ENCODE results near the gene LRRC15.
A peak's percentile ranks its signal among the peaks of the same experiment; 100 is the strongest.

LRRC15 gene

GRCh38 chr3:194315088-194315964 is 54.2 kb downstream of the LRRC15 start:
- DNase-seq (ENCODE audit: low read depth): peak; percentile 84

DNA sequence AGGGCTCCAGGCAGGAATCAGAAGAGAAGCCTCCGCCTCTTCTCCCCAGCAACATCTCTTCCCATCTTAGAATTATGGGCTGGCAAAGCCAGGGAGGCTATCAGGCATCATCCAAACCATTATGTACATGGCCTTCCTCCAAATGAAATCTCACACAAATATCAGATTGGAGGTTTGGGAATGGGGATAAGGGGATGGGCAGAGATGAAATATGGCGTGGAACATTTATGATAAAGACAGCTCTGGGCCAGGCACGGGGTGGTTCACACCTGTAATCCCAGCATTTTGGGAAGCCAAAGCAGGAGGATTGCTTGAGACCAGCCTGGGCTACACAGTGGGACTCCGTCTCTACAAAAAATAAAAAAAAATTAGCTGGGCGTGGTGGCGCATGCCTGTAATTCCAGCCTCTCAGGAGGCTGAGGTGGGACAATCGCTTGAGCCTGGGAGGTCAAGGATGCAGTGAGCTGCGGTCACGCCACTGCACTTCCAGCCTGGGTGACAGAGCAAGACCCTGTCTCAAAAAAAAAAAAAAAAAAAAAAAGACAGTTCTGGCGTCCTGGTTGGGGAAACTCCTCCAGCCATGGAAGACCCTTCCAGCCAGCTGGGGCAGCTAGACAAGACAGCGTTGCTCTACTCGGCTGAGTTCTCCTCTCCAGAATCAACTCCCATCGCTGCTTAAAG is 55.0 kb downstream of the LRRC15 start:
- no peak for DNase-seq (ENCODE audit: low read depth)

GRCh38 chr3:194313560-194314387 is 55.8 kb downstream of the LRRC15 start:
- DNase-seq (ENCODE audit: low read depth): peak; percentile 20

GRCh38 chr3:194312743-194313281 is 56.7 kb downstream of the LRRC15 start:
- DNase-seq (ENCODE audit: low read depth): peak; percentile 72

DNA sequence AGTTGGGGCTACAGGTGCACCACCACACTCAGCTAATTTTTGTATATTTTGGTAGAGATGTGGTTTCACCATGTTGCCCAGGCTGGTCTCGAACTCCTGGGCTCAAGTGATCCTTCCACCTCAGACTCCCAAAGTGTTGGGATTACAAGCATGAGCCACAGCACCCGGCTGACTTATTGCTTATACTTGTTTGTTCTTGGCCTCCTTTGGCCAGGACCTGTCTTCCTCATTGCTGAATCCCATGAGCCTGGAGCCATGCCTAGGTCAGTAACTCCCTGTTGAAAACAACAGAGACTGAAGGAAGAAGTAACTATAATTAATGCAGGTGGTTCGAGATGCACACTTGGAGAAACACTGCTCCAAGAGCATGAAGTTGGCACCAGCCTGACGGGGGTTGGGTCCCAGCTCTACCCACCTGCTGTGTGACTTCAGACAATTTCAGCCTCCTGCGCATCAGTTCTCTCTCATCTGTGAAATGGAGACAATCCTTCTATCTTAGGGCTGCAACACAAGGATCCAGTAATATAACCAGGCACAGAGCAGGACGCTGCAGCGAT is 57.3 kb downstream of the LRRC15 start:
- no peak for DNase-seq (ENCODE audit: low read depth)

DNA sequence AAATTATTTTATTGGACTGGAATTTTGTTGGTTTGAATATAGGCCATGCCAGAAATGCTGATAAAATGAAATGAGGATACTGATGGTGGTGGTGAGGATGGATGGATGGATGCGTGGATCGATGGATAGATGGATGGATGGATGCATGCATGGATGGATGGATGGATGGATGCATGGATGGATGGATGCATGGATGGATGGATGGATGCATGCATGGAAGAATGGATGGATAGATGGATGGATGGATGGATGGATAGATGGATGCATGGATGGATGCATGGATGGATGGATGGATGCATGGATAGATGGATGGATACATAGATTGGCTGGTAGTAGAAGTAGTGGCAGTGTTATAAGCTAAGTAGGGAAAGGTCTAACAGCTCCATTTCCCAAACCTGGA is 58.5 kb downstream of the LRRC15 start:
- no peak for DNase-seq (ENCODE audit: low read depth)

- no peak for DNase-seq (ENCODE audit: low read depth)
Measured at GRCh38 chr3:194310060-194310835, 59.3 kb downstream of the LRRC15 start.

DNA sequence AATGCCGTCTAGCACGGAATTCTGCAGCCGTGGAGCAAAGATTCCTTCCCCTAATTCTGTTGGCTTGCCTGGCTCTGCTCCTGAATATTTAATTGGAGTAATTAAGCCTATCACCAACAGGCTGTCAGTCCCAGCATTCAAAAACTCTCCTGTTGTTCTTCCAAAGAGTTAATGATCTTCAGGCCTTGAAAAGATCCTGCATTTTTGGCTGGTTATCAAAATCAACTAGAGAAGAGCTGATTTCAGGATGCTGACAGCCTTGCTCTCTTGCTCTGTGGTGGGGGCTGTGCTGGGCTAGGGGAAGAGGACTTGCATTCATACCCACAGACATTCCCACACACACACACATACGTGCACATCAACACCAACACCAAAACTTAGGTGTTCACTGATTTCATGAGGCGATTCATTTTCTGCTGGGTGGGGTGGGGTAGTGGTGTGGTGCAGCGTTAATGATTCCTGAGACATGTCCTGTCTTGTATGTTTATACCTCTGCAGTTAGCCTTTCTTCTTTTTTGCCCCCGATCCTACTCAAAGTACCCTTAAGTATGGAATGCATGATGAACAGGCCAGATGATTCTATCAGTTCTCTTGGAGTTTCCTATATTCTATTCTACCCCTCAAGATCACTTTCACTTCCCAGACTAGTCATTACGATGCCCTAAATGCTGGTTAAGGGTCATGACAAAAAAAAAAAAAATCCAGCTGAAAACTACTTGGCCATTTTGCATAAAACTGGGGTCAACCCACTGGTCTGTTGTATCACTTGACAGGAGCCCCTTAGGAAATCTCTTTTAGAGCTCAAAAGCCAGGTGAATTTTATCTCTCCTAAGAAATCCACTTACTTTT is 60.7 kb downstream of the LRRC15 start:
- DNase-seq (ENCODE audit: low read depth): no peak

GRCh38 chr3:194307849-194308248 is 61.7 kb downstream of the LRRC15 start:
- DNase-seq (ENCODE audit: low read depth): no peak

DNA sequence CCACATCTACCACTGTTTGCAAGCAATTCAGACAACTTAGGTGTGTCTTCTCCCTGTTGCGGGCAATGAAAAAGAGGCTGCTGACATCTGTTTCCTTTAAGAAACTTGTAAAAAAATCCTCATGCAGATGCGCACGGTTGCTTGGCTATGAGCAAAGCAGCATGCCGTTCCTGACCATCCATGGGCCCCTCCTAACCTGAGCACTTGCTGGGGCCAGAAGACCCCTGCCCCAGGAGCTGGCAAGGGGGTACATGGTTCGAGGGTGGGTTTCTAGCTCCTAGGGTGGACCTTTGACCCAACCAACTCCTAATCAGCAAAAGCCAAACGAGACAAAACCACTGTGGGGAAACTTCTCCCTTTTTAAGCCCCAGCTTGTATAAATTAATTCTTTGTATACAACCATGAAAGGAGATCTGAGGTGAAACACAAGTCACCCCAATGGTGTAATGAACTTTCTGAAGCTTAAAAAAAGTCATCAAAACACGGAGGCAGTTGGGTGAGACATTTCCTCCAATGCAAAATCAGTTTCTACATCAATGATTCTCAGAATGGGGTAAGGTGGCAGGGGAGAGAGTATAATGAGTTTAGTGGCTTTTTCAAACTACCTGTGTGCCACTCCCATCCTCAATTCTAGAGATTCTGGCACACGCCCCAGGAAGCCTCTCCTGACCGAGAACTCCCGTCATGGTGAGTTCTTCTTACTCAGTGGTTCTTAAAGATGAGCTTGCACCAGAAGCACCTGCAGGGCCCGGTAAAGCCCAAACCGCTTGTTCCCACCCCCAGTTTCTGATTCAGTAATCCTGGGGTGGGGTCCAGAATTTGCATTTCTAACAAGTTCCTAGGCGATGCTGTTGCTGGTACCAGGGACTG is 62.5 kb downstream of the LRRC15 start:
- no peak for DNase-seq (ENCODE audit: low read depth)

DNA sequence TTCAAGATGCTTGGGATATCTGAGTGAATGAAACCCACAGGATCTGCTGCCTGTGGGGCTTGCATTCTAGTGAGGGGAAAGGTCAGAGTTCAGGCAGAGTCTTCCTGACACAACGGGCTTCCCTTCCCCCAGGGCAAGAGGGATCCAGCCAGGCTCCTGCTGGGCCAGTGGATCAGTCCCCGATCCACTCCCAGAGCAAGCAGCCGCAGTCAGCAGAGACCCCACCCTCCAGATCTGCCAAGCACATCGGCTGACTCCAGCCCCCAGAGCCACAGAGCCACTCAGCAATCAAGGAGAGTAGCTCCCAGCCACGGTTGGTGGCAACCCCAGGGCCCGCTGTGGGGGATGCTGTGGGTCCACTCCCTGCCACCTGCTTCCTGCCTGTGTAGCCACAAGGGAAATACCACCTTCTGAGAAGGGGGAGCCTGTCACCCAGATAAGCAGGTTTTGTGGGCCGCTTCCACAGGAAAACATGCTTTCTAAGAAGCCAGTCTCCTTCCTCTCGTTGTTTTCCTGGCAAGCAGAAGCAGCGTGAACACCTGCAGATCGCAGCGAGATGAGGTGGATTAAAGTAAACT is 63.3 kb downstream of the LRRC15 start:
- no peak for DNase-seq (ENCODE audit: low read depth)

GRCh38 chr3:194305356-194306108 is 64.0 kb downstream of the LRRC15 start:
- DNase-seq (ENCODE audit: low read depth): no peak

Measured in iris pigment epithelial cell (primary cell).